Measurements from ENCODE around the gene PPT1. TPM values are rescaled to one million over a fixed set of nuclear protein-coding genes. Genes with fewer than 3 reads are reported as not detected.

The PPT1 gene
- total RNA-seq, 1 donor from 2014 or later, result 82.7 TPM

GRCh38 chr1:40024671-40025070 lies 72.4 kb downstream of the PPT1 start:
- Histone ChIP-seq H3K36me3 (ENCODE audit: control insufficient read depth, insufficient read depth, low read length) (no peaks in the 10 kb centered on the region), H3K27me3 (ENCODE audit: control insufficient read depth, insufficient read depth, low read length) (no peaks in the 10 kb centered on the region), H3K4me3 (ENCODE audit: low read depth, low read length) (no peak overlapping the region)
- no peak for DNase-seq (ENCODE audit: low read depth)
- no peak for TF ChIP-seq CTCF (IDR thresholded peaks at IDR 0.05; ENCODE audit: insufficient read depth, low read length, poor library complexity, severe bottlenecking)

GRCh38 chr1:40023379-40023944 lies 73.6 kb downstream of the PPT1 start:
- no peak for TF ChIP-seq CTCF (IDR thresholded peaks at IDR 0.05; ENCODE audit: insufficient read depth, low read length, poor library complexity, severe bottlenecking)

More at GRCh38 chr1:40023379-40023944, 73.6 kb downstream of the PPT1 start:
- no peak for DNase-seq (ENCODE audit: low read depth)
- Histone ChIP-seq H3K36me3 (ENCODE audit: control insufficient read depth, insufficient read depth, low read length) (no peaks in the 10 kb centered on the region), H3K4me3 (ENCODE audit: low read depth, low read length) (no peak overlapping the region), H3K27me3 (ENCODE audit: control insufficient read depth, insufficient read depth, low read length) (no peaks in the 10 kb centered on the region)

Other genes starting within 250 kb of the PPT1 start
- gene TRIT1, start 213.7 kb downstream of the PPT1 start, total RNA-seq, result 16.4 and 22.2 TPM in 2 replicates
- 6.5 and 8.2 TPM in 2 replicates for gene MYCL, start 195.3 kb downstream of the PPT1 start, total RNA-seq
- gene MFSD2A, start 142.1 kb downstream of the PPT1 start, total RNA-seq, result 4.6 and 5.9 TPM in 2 replicates
- gene CAP1, start 56.5 kb downstream of the PPT1 start, total RNA-seq, result 428 and 441 TPM in 2 replicates
- 14.0 and 16.7 TPM in 2 replicates for gene RLF, start 64.1 kb upstream of the PPT1 start, total RNA-seq
- not detected in 2 replicates for gene TMCO2, start 150.7 kb upstream of the PPT1 start, total RNA-seq
- 43.4 and 56.3 TPM in 2 replicates for gene ZMPSTE24, start 161.0 kb upstream of the PPT1 start, total RNA-seq
- 19.7 and 20.2 TPM in 2 replicates for gene COL9A2, start 220.0 kb upstream of the PPT1 start, total RNA-seq